SK-N-SH treated with all-trans-retinoic acid at 6 μM for 48 hours (cell line): ENCODE data around the gene SH3RF1.

ENCODE experiments used
- ATAC-seq: fragments of 200-7000 bp; cut with Tn5 transposase; 3 replicates; pipeline ENCODE4 v1.9.1; 2020; ENCODE audit warnings: mild to moderate bottlenecking, moderate library complexity
- ARNTL ChIP-seq: fragments of 450-650 bp; formaldehyde crosslinking; IDR thresholded peaks from 2 replicates; pipeline ENCODE4 v1.5.0; 2020; ENCODE audit warnings: low read depth, mild to moderate bottlenecking, moderate library complexity, borderline replicate concordance
- CREB5 ChIP-seq: fragments of 250-450 bp; sonication (Bioruptor Pico); IDR thresholded peaks from 2 replicates; pipeline ENCODE4 v1.5.1; 2020; ENCODE audit warnings: low read depth, mild to moderate bottlenecking, moderate library complexity
- CSDC2 ChIP-seq: fragments of 250-450 bp; sonication (Bioruptor Pico); IDR thresholded peaks from 2 replicates; pipeline ENCODE4 v1.5.0; 2020; ENCODE audit warnings: mild to moderate bottlenecking, moderate library complexity
- CSRNP3 ChIP-seq: fragments of 250-450 bp; sonication (Bioruptor Pico); IDR thresholded peaks from 2 replicates; pipeline ENCODE4 v1.5.1; 2021; ENCODE audit warnings: mild to moderate bottlenecking, moderate library complexity
- ESRRG ChIP-seq: fragments of 250-450 bp; sonication (Bioruptor Pico); IDR thresholded peaks from 2 replicates; pipeline ENCODE4 v1.6.1; 2021; ENCODE audit warnings: mild to moderate bottlenecking
- GLIS3 ChIP-seq: fragments of 250-450 bp; sonication (Bioruptor Pico); IDR thresholded peaks from 2 replicates; pipeline ENCODE4 v1.5.0; 2020; ENCODE audit warnings: mild to moderate bottlenecking, moderate library complexity
- ISL1 ChIP-seq: fragments of 250-450 bp; sonication (Bioruptor Pico); IDR thresholded peaks from 2 replicates; pipeline ENCODE4 v2.1.2; 2022; ENCODE audit warnings: mild to moderate bottlenecking, moderate library complexity
- OSR1 ChIP-seq: fragments of 250-450 bp; sonication (Bioruptor Pico); IDR thresholded peaks from 2 replicates; pipeline ENCODE4 v1.8.0; 2022; ENCODE audit warnings: moderate library complexity, mild to moderate bottlenecking, inconsistent platforms
- PATZ1 ChIP-seq: fragments of 250-450 bp; sonication (Bioruptor Pico); IDR thresholded peaks from 2 replicates; pipeline ENCODE4 v1.8.0; 2020; ENCODE audit warnings: mild to moderate bottlenecking, moderate library complexity, borderline replicate concordance
- POU6F1 ChIP-seq: fragments of 250-450 bp; sonication (Bioruptor Pico); IDR thresholded peaks from 2 replicates; pipeline ENCODE4 v1.8.0; 2021; ENCODE audit warnings: low read depth, mild to moderate bottlenecking, moderate library complexity, borderline replicate concordance
- PPARA ChIP-seq: fragments of 250-450 bp; sonication (Bioruptor Pico); IDR thresholded peaks from 2 replicates; pipeline ENCODE4 v1.5.0; 2020; ENCODE audit warnings: mild to moderate bottlenecking, borderline replicate concordance
- RARB ChIP-seq: fragments of 250-450 bp; sonication (Bioruptor Pico); IDR thresholded peaks from 2 replicates; pipeline ENCODE4 v1.8.0; 2021; ENCODE audit warnings: mild to moderate bottlenecking, moderate library complexity
- SNAI2 ChIP-seq: fragments of 250-450 bp; sonication (Bioruptor Pico); IDR thresholded peaks from 2 replicates; pipeline ENCODE4 v1.5.0; 2020; ENCODE audit warnings: mild to moderate bottlenecking, moderate library complexity
- TCF4 ChIP-seq: fragments of 250-450 bp; sonication (Bioruptor Pico); IDR thresholded peaks from 2 replicates; pipeline ENCODE4 v1.8.0; 2021; ENCODE audit warnings: mild to moderate bottlenecking, moderate library complexity, borderline replicate concordance
- TOX ChIP-seq: fragments of 250-450 bp; sonication (Bioruptor Pico); IDR thresholded peaks from 2 replicates; pipeline ENCODE4 v1.8.0; 2021; ENCODE audit warnings: mild to moderate bottlenecking, moderate library complexity, borderline replicate concordance
- ZC3H10 ChIP-seq: fragments of 250-450 bp; sonication (Bioruptor Pico); IDR thresholded peaks from 2 replicates; pipeline ENCODE4 v1.5.1; 2021; ENCODE audit warnings: mild to moderate bottlenecking, moderate library complexity
- ZFP3 ChIP-seq: fragments of 250-450 bp; sonication (Bioruptor Pico); IDR thresholded peaks from 2 replicates; pipeline ENCODE4 v1.5.0; 2020; ENCODE audit warnings: mild to moderate bottlenecking, moderate library complexity
- ZNF565 ChIP-seq: fragments of 450-650 bp; formaldehyde crosslinking; conservative IDR thresholded peaks from 2 replicates; pipeline ENCODE4 v1.5.0; 2020; ENCODE audit warnings: low read depth, mild to moderate bottlenecking, moderate library complexity
- ZNF70 ChIP-seq: fragments of 450-650 bp; formaldehyde crosslinking; IDR thresholded peaks from 2 replicates; pipeline ENCODE4 v1.5.0; 2020; ENCODE audit warnings: mild to moderate bottlenecking, moderate library complexity
- ZNF8 ChIP-seq: fragments of 450-650 bp; formaldehyde crosslinking; IDR thresholded peaks from 2 replicates; pipeline ENCODE4 v1.5.0; 2020; ENCODE audit warnings: mild to moderate bottlenecking, moderate library complexity

SH3RF1 gene

GRCh38 chr4:169226565-169226964 lies 44.2 kb downstream of the SH3RF1 start:
- no peak for ATAC-seq
- TF ChIP-seq ARNTL (no peak), ZC3H10 (peak; percentile 53; the same call in 1 of the 2 replicates)

- TF ChIP-seq ZNF8 (no peak), CSRNP3 (0 out of 2 replicates have a peak, but pooled peaks have one; percentile 16), CSDC2 (0 out of 2 replicates have a peak, but pooled peaks have one; percentile 24)
- ATAC-seq, result peak; percentile 16
Measured at GRCh38 chr4:169225812-169226211, 44.9 kb downstream of the SH3RF1 start.

- TF ChIP-seq ZFP3 (CRISPR knock-in tag), result no peak
- 0 out of 2 replicates have a peak, but pooled peaks have one; percentile 69 for TF ChIP-seq SNAI2 (CRISPR knock-in tag)
- no peak for TF ChIP-seq PPARA
- TF ChIP-seq ZC3H10, result no peak
- TF ChIP-seq OSR1 (CRISPR knock-in tag), result no peak
- TF ChIP-seq GLIS3 (CRISPR knock-in tag), result no peak
- peak; percentile 53; the same call in 1 of the 2 replicates for TF ChIP-seq PATZ1 (CRISPR knock-in tag)
- TF ChIP-seq CSDC2, result 0 out of 2 replicates have a peak, but pooled peaks have one; percentile 15
- peak; percentile 93 for TF ChIP-seq TOX
- peak; percentile 90; the same call in 1 of the 2 replicates for TF ChIP-seq RARB
- 0 out of 2 replicates have a peak, but pooled peaks have one; percentile 24 for TF ChIP-seq POU6F1 (CRISPR knock-in tag)
- TF ChIP-seq ZNF70 (CRISPR knock-in tag), result peak; percentile 70
- peak; percentile 80 for TF ChIP-seq ISL1 (CRISPR knock-in tag)
- TF ChIP-seq TCF4 (CRISPR knock-in tag), result no peak
- TF ChIP-seq, all 23 proteins: peak for 8
- peak; percentile 79 for ATAC-seq
Measured at GRCh38 chr4:169225058-169225751, 45.6 kb downstream of the SH3RF1 start.

- TF ChIP-seq PATZ1 (CRISPR knock-in tag) (no peak), ESRRG (CRISPR knock-in tag) (no peak), CSDC2 (no peak), ZNF70 (CRISPR knock-in tag) (no peak), POU6F1 (CRISPR knock-in tag) (no peak), ZFP3 (CRISPR knock-in tag) (no peak), ZNF565 (CRISPR knock-in tag) (no peak), TOX (no peak), CREB5 (CRISPR knock-in tag) (no peak)
- ATAC-seq, result no peak
Measured at GRCh38 chr4:169222761-169223160, 48.0 kb downstream of the SH3RF1 start.
